GM23248 (cell line): ENCODE measurements around the gene B3GNT4. TPM values are rescaled to one million over a fixed set of nuclear protein-coding genes. Genes with fewer than 3 reads are reported as not detected.
"Not testable (repeated sequence)": the region's sequence is repeated elsewhere in the genome, so short reads cannot be mapped to it uniquely, and the experiment has no call there.

ENCODE experiments used
- DNase-seq: peaks from one replicate; pipeline ENCODE4 v3.0.0-alpha.2; 2015
- H2AFZ ChIP-seq: fragments of 200-600 bp; sonication (generic); 2 replicates; pipeline ENCODE4 v1.6.1; 2016; ENCODE audit warnings: antibody characterized with exemption
- H3F3A ChIP-seq: fragments of 200-600 bp; sonication (generic); 2 replicates; pipeline ENCODE4 v1.6.1; 2016; ENCODE audit warnings: mild to moderate bottlenecking, antibody characterized with exemption, mixed run types; ENCODE audit not compliant: insufficient read depth
- H3K27ac ChIP-seq: fragments of 200-600 bp; sonication (generic); 2 replicates; pipeline ENCODE4 v1.5.1; 2016; ENCODE audit warnings: mild to moderate bottlenecking
- H3K27me3 ChIP-seq: fragments of 200-600 bp; sonication (generic); replicated peaks from 2 replicates; pipeline ENCODE4 v1.6.1; 2016; ENCODE audit warnings: mild to moderate bottlenecking; ENCODE audit not compliant: insufficient read depth
- H3K36me3 ChIP-seq: fragments of 200-600 bp; sonication (generic); 2 replicates; pipeline ENCODE4 v1.6.1; 2016; ENCODE audit warnings: low read depth, mild to moderate bottlenecking
- H3K4me1 ChIP-seq: fragments of 200-600 bp; sonication (generic); 2 replicates; pipeline ENCODE4 v1.6.1; 2016; ENCODE audit warnings: mild to moderate bottlenecking; ENCODE audit not compliant: insufficient read depth
- H3K4me2 ChIP-seq: fragments of 200-600 bp; sonication (generic); one replicate; pipeline ENCODE4 v1.6.1; 2016; ENCODE audit warnings: mild to moderate bottlenecking; ENCODE audit not compliant: unreplicated experiment
- H3K4me3 ChIP-seq: fragments of 200-600 bp; sonication (generic); 2 replicates; pipeline ENCODE4 v1.5.1; 2016; ENCODE audit warnings: mild to moderate bottlenecking
- H3K79me2 ChIP-seq: fragments of 200-600 bp; sonication (generic); 2 replicates; pipeline ENCODE4 v1.6.1; 2016; ENCODE audit warnings: mild to moderate bottlenecking; ENCODE audit not compliant: insufficient read depth
- H3K9ac ChIP-seq: fragments of 200-600 bp; sonication (generic); 2 replicates; pipeline ENCODE4 v1.6.1; 2016; ENCODE audit warnings: mild to moderate bottlenecking
- H3K9me2 ChIP-seq: fragments of 200-600 bp; sonication (generic); 2 replicates; pipeline ENCODE4 v1.6.1; 2016; ENCODE audit warnings: mixed run types, mild to moderate bottlenecking, moderate library complexity; ENCODE audit not compliant: insufficient read depth
- H3K9me3 ChIP-seq: fragments of 200-600 bp; sonication (generic); one replicate; pipeline ENCODE4 v1.6.1; 2017; ENCODE audit warnings: low read depth
- H4K20me1 ChIP-seq: fragments of 200-600 bp; sonication (generic); 2 replicates; pipeline ENCODE4 v1.6.0; 2016; ENCODE audit not compliant: insufficient read depth
- EZH2 ChIP-seq: fragments of 200-600 bp; sonication (generic); IDR thresholded peaks from 2 replicates; pipeline ENCODE4 v1.6.1; 2018; ENCODE audit warnings: antibody characterized with exemption, mild to moderate bottlenecking; ENCODE audit not compliant: insufficient read depth, poor library complexity, severe bottlenecking
- EZH2phosphoT487 ChIP-seq: fragments of 200-600 bp; sonication (generic); IDR thresholded peaks from 2 replicates; pipeline ENCODE4 v1.6.1; 2018; ENCODE audit warnings: antibody characterized with exemption, moderate library complexity, mild to moderate bottlenecking, low read depth; ENCODE audit not compliant: insufficient read depth
- WGBS, 2 experiments: methylation state at CpG; one replicate each; pipeline ENCODE4 v1.1.6; 2015 to 2017; ENCODE audit warnings: low lambda C conversion rate in 2 of 2, low coverage in 1 of 2; ENCODE audit errors: missing lambda C conversion rate in 2 of 2; 5-methylcytosine and 5-hydroxymethylcytosine counted together
- in situ Hi-C: fragments of 300-500 bp; cut with MboI; formaldehyde crosslinking; loops from 2 replicates; pipeline ENCODE4 v1.15.0; 2020
- polyA plus RNA-seq: library from polyadenylated mRNA; unstranded; fragments of >200 nt; fragmentation: Nextera tagmentation; extraction: Ambion mirVana; gene quantifications from 2 replicates; pipeline ENCODE4 v1.2.1, GENCODE V29; 2016
- total RNA-seq: library from RNA; depleted of rRNA; stranded (reverse); fragments of >200 nt; shearing (Covaris generic); gene quantifications from 2 replicates; pipeline ENCODE4 v1.2.3, GENCODE V29; 2014

The B3GNT4 gene
- total and polyA plus RNA-seq, 2 experiments from 2014 or later, result 0.22 to 0.40 TPM

GRCh38 chr12:122174155-122174845 is 29.2 kb upstream of the B3GNT4 start, which contains the start of gene IL31:
TSS of gene IL31 (minus strand) at chr12:122174221. CDS start at chr12:122174172, 49 bp downstream.
- Histone ChIP-seq H3K9me3 (no peaks in the 10 kb centered on the region), H3K9ac (no peak within 1 kb of the TSS), H3K4me3 (no peak within 1 kb of the TSS), H3K9me2 (no peaks in the 10 kb centered on the region), H3K27ac (no peak within 1 kb of the TSS), H3K27me3 (peaks cover 5% of the 10 kb centered on the region), H3K36me3 (no peaks in the 10 kb centered on the region), H3F3A (no peaks in the 10 kb centered on the region), H3K4me1 (no peaks in the 10 kb centered on the region), H3K4me2 (no peak within 1 kb of the TSS), H2AFZ (no peak within 1 kb of the TSS), H3K79me2 (no peaks in the 10 kb centered on the region), H4K20me1 (no peaks in the 10 kb centered on the region)
- 72 to 81% methylated on average over 17 of the region's 17 CpGs for WGBS, 2 experiments
- DNase-seq, result no peak
- TF ChIP-seq EZH2phosphoT487, result no peak
- TF ChIP-seq EZH2, result no peak
- in situ Hi-C loops, result no loop called here

GRCh38 chr12:122176473-122176872 is 27.0 kb upstream of the B3GNT4 start:
- H4K20me1 ChIP-seq, H3K9me2 ChIP-seq, H2AFZ ChIP-seq, H3K4me1 ChIP-seq, H3K36me3 ChIP-seq, DNase-seq, H3K4me3 ChIP-seq, H3K27ac ChIP-seq, H3K4me2 ChIP-seq, H3K9me3 ChIP-seq, H3K9ac ChIP-seq, H3K27me3 ChIP-seq, H3K79me2 ChIP-seq, in situ Hi-C loops, H3F3A ChIP-seq: not testable (repeated sequence)
- WGBS, 2 experiments, result 89 to 95% methylated on average over 4 of the region's 4 CpGs

GRCh38 chr12:122182887-122183587 is 20.5 kb upstream of the B3GNT4 start, which contains the start of gene LRRC43:
TSS of gene LRRC43 (plus strand) at chr12:122183123. CDS start at chr12:122183145, 22 bp downstream.
- Histone ChIP-seq H3K79me2 (no peaks in the 10 kb centered on the region), H3K27ac (no peak within 1 kb of the TSS), H3F3A (peaks cover 8% of the 10 kb centered on the region), H4K20me1 (no peaks in the 10 kb centered on the region), H3K4me2 (peak within 1 kb of the TSS; percentile 63), H3K4me3 (peak within 1 kb of the TSS; percentile 68), H3K4me1 (peaks cover 4% of the 10 kb centered on the region; the same call in 1 of the 2 replicates), H3K36me3 (no peaks in the 10 kb centered on the region), H3K9ac (peak within 1 kb of the TSS; percentile 70), H3K9me3 (no peaks in the 10 kb centered on the region), H3K9me2 (no peaks in the 10 kb centered on the region), H2AFZ (peak within 1 kb of the TSS; percentile 80), H3K27me3 (no peaks in the 10 kb centered on the region)
- TF ChIP-seq EZH2phosphoT487 (no peak), EZH2 (no peak)
- WGBS, 2 experiments, result 5 to 6% methylated on average over 44 to 51 of the region's 63 CpGs
- peak; percentile 64 for DNase-seq
- in situ Hi-C loops, result no loop called here

- in situ Hi-C loops, result no loop called here
- TF ChIP-seq EZH2phosphoT487, result no peak
- no peak for TF ChIP-seq EZH2
- Histone ChIP-seq H3K9me2 (no peaks in the 10 kb centered on the region), H3K79me2 (no peaks in the 10 kb centered on the region), H3K4me2 (peak overlapping the region; percentile 63), H3K9me3 (no peaks in the 10 kb centered on the region), H2AFZ (peak overlapping the region; percentile 80), H3K27me3 (no peaks in the 10 kb centered on the region), H3K4me1 (peaks cover 4% of the 10 kb centered on the region; the same call in 1 of the 2 replicates), H3K27ac (no peak overlapping the region), H3K9ac (peak overlapping the region; percentile 70), H4K20me1 (no peaks in the 10 kb centered on the region), H3F3A (peaks cover 8% of the 10 kb centered on the region), H3K4me3 (peak overlapping the region; percentile 68; the same call in 1 of the 2 replicates), H3K36me3 (no peaks in the 10 kb centered on the region)
- whole genome bisulfite sequencing, 2 experiments, result 71 to 80% methylated on average over 10 of the region's 10 CpGs
- DNase-seq, result no peak
These were observed 19.9 kb upstream of the B3GNT4 start for GRCh38 chr12:122183588-122183940.
